SK-N-SH treated with all-trans-retinoic acid at 6 μM for 48 hours (cell line): Measurements from ENCODE around the gene CTSC.

Experiments used
- ATAC-seq: fragments of 200-7000 bp; cut with Tn5 transposase; 3 replicates; pipeline ENCODE4 v1.9.1; 2020; ENCODE audit warnings: mild to moderate bottlenecking, moderate library complexity
- ARNTL ChIP-seq: fragments of 450-650 bp; formaldehyde crosslinking; IDR thresholded peaks from 2 replicates; pipeline ENCODE4 v1.5.0; 2020; ENCODE audit warnings: low read depth, mild to moderate bottlenecking, moderate library complexity, borderline replicate concordance
- BACH2 ChIP-seq: fragments of 250-450 bp; sonication (Bioruptor Pico); IDR thresholded peaks from 2 replicates; pipeline ENCODE4 v1.9.0; 2021; ENCODE audit warnings: mild to moderate bottlenecking, borderline replicate concordance
- CREB5 ChIP-seq: fragments of 250-450 bp; sonication (Bioruptor Pico); IDR thresholded peaks from 2 replicates; pipeline ENCODE4 v1.5.1; 2020; ENCODE audit warnings: low read depth, mild to moderate bottlenecking, moderate library complexity
- CSDC2 ChIP-seq: fragments of 250-450 bp; sonication (Bioruptor Pico); IDR thresholded peaks from 2 replicates; pipeline ENCODE4 v1.5.0; 2020; ENCODE audit warnings: mild to moderate bottlenecking, moderate library complexity
- CSRNP3 ChIP-seq: fragments of 250-450 bp; sonication (Bioruptor Pico); IDR thresholded peaks from 2 replicates; pipeline ENCODE4 v1.5.1; 2021; ENCODE audit warnings: mild to moderate bottlenecking, moderate library complexity
- ESRRG ChIP-seq: fragments of 250-450 bp; sonication (Bioruptor Pico); IDR thresholded peaks from 2 replicates; pipeline ENCODE4 v1.6.1; 2021; ENCODE audit warnings: mild to moderate bottlenecking
- GLIS3 ChIP-seq: fragments of 250-450 bp; sonication (Bioruptor Pico); IDR thresholded peaks from 2 replicates; pipeline ENCODE4 v1.5.0; 2020; ENCODE audit warnings: mild to moderate bottlenecking, moderate library complexity
- OSR1 ChIP-seq: fragments of 250-450 bp; sonication (Bioruptor Pico); IDR thresholded peaks from 2 replicates; pipeline ENCODE4 v1.8.0; 2022; ENCODE audit warnings: moderate library complexity, mild to moderate bottlenecking, inconsistent platforms
- PATZ1 ChIP-seq: fragments of 250-450 bp; sonication (Bioruptor Pico); IDR thresholded peaks from 2 replicates; pipeline ENCODE4 v1.8.0; 2020; ENCODE audit warnings: mild to moderate bottlenecking, moderate library complexity, borderline replicate concordance
- POU6F1 ChIP-seq: fragments of 250-450 bp; sonication (Bioruptor Pico); IDR thresholded peaks from 2 replicates; pipeline ENCODE4 v1.8.0; 2021; ENCODE audit warnings: low read depth, mild to moderate bottlenecking, moderate library complexity, borderline replicate concordance
- PPARA ChIP-seq: fragments of 250-450 bp; sonication (Bioruptor Pico); IDR thresholded peaks from 2 replicates; pipeline ENCODE4 v1.5.0; 2020; ENCODE audit warnings: mild to moderate bottlenecking, borderline replicate concordance
- RARB ChIP-seq: fragments of 250-450 bp; sonication (Bioruptor Pico); IDR thresholded peaks from 2 replicates; pipeline ENCODE4 v1.8.0; 2021; ENCODE audit warnings: mild to moderate bottlenecking, moderate library complexity
- TCF4 ChIP-seq: fragments of 250-450 bp; sonication (Bioruptor Pico); IDR thresholded peaks from 2 replicates; pipeline ENCODE4 v1.8.0; 2021; ENCODE audit warnings: mild to moderate bottlenecking, moderate library complexity, borderline replicate concordance
- TOX ChIP-seq: fragments of 250-450 bp; sonication (Bioruptor Pico); IDR thresholded peaks from 2 replicates; pipeline ENCODE4 v1.8.0; 2021; ENCODE audit warnings: mild to moderate bottlenecking, moderate library complexity, borderline replicate concordance
- TSHZ2 ChIP-seq: fragments of 250-450 bp; sonication (Bioruptor Pico); IDR thresholded peaks from 2 replicates; pipeline ENCODE4 v1.5.0; 2020; ENCODE audit warnings: mild to moderate bottlenecking, moderate library complexity
- ZC3H10 ChIP-seq: fragments of 250-450 bp; sonication (Bioruptor Pico); IDR thresholded peaks from 2 replicates; pipeline ENCODE4 v1.5.1; 2021; ENCODE audit warnings: mild to moderate bottlenecking, moderate library complexity
- ZFP3 ChIP-seq: fragments of 250-450 bp; sonication (Bioruptor Pico); IDR thresholded peaks from 2 replicates; pipeline ENCODE4 v1.5.0; 2020; ENCODE audit warnings: mild to moderate bottlenecking, moderate library complexity
- ZFP30 ChIP-seq: fragments of 450-650 bp; formaldehyde crosslinking; IDR thresholded peaks from 2 replicates; pipeline ENCODE4 v1.5.0; 2022; ENCODE audit warnings: mild to moderate bottlenecking, moderate library complexity
- ZNF565 ChIP-seq: fragments of 450-650 bp; formaldehyde crosslinking; conservative IDR thresholded peaks from 2 replicates; pipeline ENCODE4 v1.5.0; 2020; ENCODE audit warnings: low read depth, mild to moderate bottlenecking, moderate library complexity
- ZNF70 ChIP-seq: fragments of 450-650 bp; formaldehyde crosslinking; IDR thresholded peaks from 2 replicates; pipeline ENCODE4 v1.5.0; 2020; ENCODE audit warnings: mild to moderate bottlenecking, moderate library complexity
- ZNF8 ChIP-seq: fragments of 450-650 bp; formaldehyde crosslinking; IDR thresholded peaks from 2 replicates; pipeline ENCODE4 v1.5.0; 2020; ENCODE audit warnings: mild to moderate bottlenecking, moderate library complexity

The CTSC gene

GRCh38 chr11:88344869-88345268, 7.3 kb upstream of the CTSC start:
- no peak for ATAC-seq
- TF ChIP-seq ZFP3 (CRISPR knock-in tag): no peak
- no peak for TF ChIP-seq ZNF8 (CRISPR knock-in tag)
- TF ChIP-seq ZC3H10 (CRISPR knock-in tag): no peak
- no peak for TF ChIP-seq TSHZ2 (CRISPR knock-in tag)
- TF ChIP-seq CSDC2 (CRISPR knock-in tag): no peak
- TF ChIP-seq ZNF70: no peak
- no peak for TF ChIP-seq ZNF565 (CRISPR knock-in tag)
- TF ChIP-seq CREB5 (CRISPR knock-in tag): no peak
- no peak for TF ChIP-seq CSRNP3 (CRISPR knock-in tag)
- no peak for TF ChIP-seq ARNTL (CRISPR knock-in tag)
- no peak for TF ChIP-seq PATZ1
- TF ChIP-seq POU6F1 (CRISPR knock-in tag): no peak
- TF ChIP-seq PPARA (CRISPR knock-in tag): no peak
- no peak for TF ChIP-seq TOX

- no peak for ATAC-seq
- no peak for TF ChIP-seq BACH2
- no peak for TF ChIP-seq ARNTL (CRISPR knock-in tag)
- no peak for TF ChIP-seq ZC3H10 (CRISPR knock-in tag)
- TF ChIP-seq ZFP30 (CRISPR knock-in tag): no peak
- TF ChIP-seq ZNF70: no peak
- TF ChIP-seq TOX: no peak
- no peak for TF ChIP-seq GLIS3 (CRISPR knock-in tag)
- no peak for TF ChIP-seq ESRRG (CRISPR knock-in tag)
- no peak for TF ChIP-seq CREB5 (CRISPR knock-in tag)
- no peak for TF ChIP-seq RARB (CRISPR knock-in tag)
- TF ChIP-seq POU6F1 (CRISPR knock-in tag): no peak
- TF ChIP-seq OSR1 (CRISPR knock-in tag): no peak
- no peak for TF ChIP-seq TCF4 (CRISPR knock-in tag)
- no peak for TF ChIP-seq PPARA (CRISPR knock-in tag)
- no peak for TF ChIP-seq ZNF8 (CRISPR knock-in tag)
- no peak for TF ChIP-seq ZNF565 (CRISPR knock-in tag)
- no peak for TF ChIP-seq TSHZ2 (CRISPR knock-in tag)
These were observed 4.2 kb upstream of the CTSC start for GRCh38 chr11:88341522-88342251.
